ENCODE measurements around the gene KCNK10. TPM values are rescaled to one million over a fixed set of nuclear protein-coding genes. Genes with fewer than 3 reads are reported as not detected.

KCNK10 gene
- total RNA-seq, 1 donor: under 0.01 TPM

DNA sequence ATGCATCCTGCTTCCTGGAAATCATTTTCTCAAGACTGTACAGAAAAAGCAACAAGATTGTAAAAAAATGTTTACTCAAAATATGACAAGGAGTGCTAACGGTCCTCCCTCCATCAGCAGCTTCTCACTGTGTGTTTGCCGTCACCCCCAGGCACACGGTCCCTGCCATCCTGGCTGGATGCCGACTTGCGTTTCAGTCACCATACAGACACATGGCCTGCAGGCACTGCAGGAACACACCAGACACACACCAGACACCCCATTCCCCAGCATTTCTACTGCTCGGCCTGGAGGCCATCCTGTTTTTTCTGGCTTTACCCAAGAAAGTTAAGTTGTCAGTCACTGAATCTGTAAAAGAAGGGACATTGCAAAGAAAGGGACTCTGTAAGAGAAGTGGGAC, 10.8 kb downstream of the KCNK10 start:
- H3K4me1 ChIP-seq (ENCODE audit: insufficient read depth, low read length): no peaks in the 10 kb centered on the region
- TF ChIP-seq, protein P1, sequence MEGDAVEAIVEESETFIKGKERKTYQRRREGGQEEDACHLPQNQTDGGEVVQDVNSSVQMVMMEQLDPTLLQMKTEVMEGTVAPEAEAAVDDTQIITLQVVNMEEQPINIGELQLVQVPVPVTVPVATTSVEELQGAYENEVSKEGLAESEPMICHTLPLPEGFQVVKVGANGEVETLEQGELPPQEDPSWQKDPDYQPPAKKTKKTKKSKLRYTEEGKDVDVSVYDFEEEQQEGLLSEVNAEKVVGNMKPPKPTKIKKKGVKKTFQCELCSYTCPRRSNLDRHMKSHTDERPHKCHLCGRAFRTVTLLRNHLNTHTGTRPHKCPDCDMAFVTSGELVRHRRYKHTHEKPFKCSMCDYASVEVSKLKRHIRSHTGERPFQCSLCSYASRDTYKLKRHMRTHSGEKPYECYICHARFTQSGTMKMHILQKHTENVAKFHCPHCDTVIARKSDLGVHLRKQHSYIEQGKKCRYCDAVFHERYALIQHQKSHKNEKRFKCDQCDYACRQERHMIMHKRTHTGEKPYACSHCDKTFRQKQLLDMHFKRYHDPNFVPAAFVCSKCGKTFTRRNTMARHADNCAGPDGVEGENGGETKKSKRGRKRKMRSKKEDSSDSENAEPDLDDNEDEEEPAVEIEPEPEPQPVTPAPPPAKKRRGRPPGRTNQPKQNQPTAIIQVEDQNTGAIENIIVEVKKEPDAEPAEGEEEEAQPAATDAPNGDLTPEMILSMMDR (IDR thresholded peaks at IDR 0.05; ENCODE audit: extremely low read depth, low read depth, low read length): no peak
- no peaks in the 10 kb centered on the region for H3K36me3 ChIP-seq (ENCODE audit: insufficient read depth, low read length)
- DNase-seq (ENCODE audit: insufficient read length, low spot score, missing footprints): no peak
- no peak overlapping the region for H3K27ac ChIP-seq (ENCODE audit: low read depth, low read length)
- H3K4me3 ChIP-seq (ENCODE audit: insufficient read depth, low read length): no peak overlapping the region
- no peaks in the 10 kb centered on the region for H3K27me3 ChIP-seq (ENCODE audit: insufficient read depth, low read length)
- no peaks in the 10 kb centered on the region for H4K20me1 ChIP-seq (ENCODE audit: insufficient read depth, low read length)
- H2AFZ ChIP-seq (ENCODE audit: low read length): no peak overlapping the region
- H3K4me2 ChIP-seq (ENCODE audit: insufficient read depth, low read length): no peak overlapping the region
- H3K79me2 ChIP-seq (ENCODE audit: insufficient read depth, low read length): no peaks in the 10 kb centered on the region
- H3K9me3 ChIP-seq (ENCODE audit: low read depth, low read length): no peaks in the 10 kb centered on the region

DNA sequence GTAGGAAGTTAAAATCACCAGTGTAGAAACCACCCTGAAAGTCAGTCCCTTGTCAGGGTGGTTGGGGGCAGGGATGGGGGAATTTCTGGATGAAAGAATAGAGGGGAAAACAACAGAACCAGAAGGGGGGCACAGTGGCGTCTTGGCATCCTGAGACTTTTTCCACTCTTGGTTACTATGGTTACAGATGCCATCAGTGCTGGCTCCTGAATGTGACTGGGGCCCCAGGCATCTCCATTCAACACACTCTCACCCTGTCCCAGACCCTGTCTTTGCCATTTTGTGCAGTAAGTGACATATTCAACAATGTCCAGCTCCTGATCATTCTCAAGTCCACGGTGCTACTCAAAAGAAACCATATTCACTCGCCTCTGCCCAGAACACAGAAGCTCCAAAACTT, 11.3 kb downstream of the KCNK10 start:
- no peaks in the 10 kb centered on the region for H3K9me3 ChIP-seq (ENCODE audit: low read depth, low read length)
- no peaks in the 10 kb centered on the region for H3K36me3 ChIP-seq (ENCODE audit: insufficient read depth, low read length)
- H4K20me1 ChIP-seq (ENCODE audit: insufficient read depth, low read length): no peaks in the 10 kb centered on the region
- no peak overlapping the region for H2AFZ ChIP-seq (ENCODE audit: low read length)
- no peaks in the 10 kb centered on the region for H3K27me3 ChIP-seq (ENCODE audit: insufficient read depth, low read length)
- DNase-seq (ENCODE audit: insufficient read length, low spot score, missing footprints): no peak
- TF ChIP-seq, protein P1 (IDR thresholded peaks at IDR 0.05; ENCODE audit: extremely low read depth, low read depth, low read length): no peak
- H3K27ac ChIP-seq (ENCODE audit: low read depth, low read length): no peak overlapping the region
- H3K4me2 ChIP-seq (ENCODE audit: insufficient read depth, low read length): no peak overlapping the region
- H3K4me1 ChIP-seq (ENCODE audit: insufficient read depth, low read length): no peaks in the 10 kb centered on the region
- H3K4me3 ChIP-seq (ENCODE audit: insufficient read depth, low read length): no peak overlapping the region
- H3K79me2 ChIP-seq (ENCODE audit: insufficient read depth, low read length): no peaks in the 10 kb centered on the region

DNA sequence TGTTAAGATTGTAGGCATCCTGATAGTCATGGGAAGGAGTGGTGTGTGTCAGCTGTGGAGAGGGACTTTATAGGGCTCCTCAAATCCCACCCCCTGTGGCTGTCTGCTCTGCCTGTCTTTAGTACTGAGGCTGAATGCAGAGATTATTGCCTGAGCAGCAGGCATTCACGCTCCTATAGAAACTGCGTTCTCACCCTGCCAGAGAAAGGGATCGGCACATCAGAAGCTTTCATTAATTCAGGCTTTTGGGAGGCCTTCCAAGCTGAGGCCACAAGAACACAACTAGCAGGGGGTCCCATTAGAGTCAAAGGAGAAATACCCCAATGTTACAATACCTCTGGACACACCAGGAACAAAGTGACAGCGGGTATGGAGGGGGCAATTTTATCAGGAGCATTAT, 12.6 kb downstream of the KCNK10 start:
- Histone ChIP-seq H3K27me3 (ENCODE audit: insufficient read depth, low read length) (no peaks in the 10 kb centered on the region), H3K4me2 (ENCODE audit: insufficient read depth, low read length) (no peak overlapping the region), H2AFZ (ENCODE audit: low read length) (no peak overlapping the region), H3K79me2 (ENCODE audit: insufficient read depth, low read length) (no peaks in the 10 kb centered on the region), H3K4me3 (ENCODE audit: insufficient read depth, low read length) (no peak overlapping the region), H3K27ac (ENCODE audit: low read depth, low read length) (no peak overlapping the region), H3K4me1 (ENCODE audit: insufficient read depth, low read length) (no peaks in the 10 kb centered on the region), H4K20me1 (ENCODE audit: insufficient read depth, low read length) (no peaks in the 10 kb centered on the region), H3K9me3 (ENCODE audit: low read depth, low read length) (no peaks in the 10 kb centered on the region), H3K36me3 (ENCODE audit: insufficient read depth, low read length) (no peaks in the 10 kb centered on the region)
- TF ChIP-seq, protein P1 (IDR thresholded peaks at IDR 0.05; ENCODE audit: extremely low read depth, low read depth, low read length): no peak
- DNase-seq (ENCODE audit: insufficient read length, low spot score, missing footprints): no peak

DNA sequence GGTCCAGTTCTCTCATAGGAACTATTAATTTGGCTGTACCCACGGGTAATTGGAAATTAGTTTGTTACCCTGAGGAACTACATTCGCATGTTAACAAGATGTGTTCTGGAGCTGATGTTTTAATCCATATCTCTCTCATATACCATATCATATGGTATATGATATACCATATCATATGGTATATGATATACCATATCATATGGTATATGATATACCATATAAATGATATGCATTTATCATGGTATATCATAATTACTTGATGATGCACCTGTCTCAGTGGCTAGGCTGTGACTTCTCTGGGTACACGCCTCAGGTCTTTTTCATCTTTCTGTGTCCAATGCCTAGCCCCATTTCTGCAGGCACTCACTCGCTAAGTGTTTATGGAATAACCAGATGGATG, 13.0 kb downstream of the KCNK10 start:
- no peak overlapping the region for H3K27ac ChIP-seq (ENCODE audit: low read depth, low read length)
- H3K79me2 ChIP-seq (ENCODE audit: insufficient read depth, low read length): no peaks in the 10 kb centered on the region
- H3K9me3 ChIP-seq (ENCODE audit: low read depth, low read length): no peaks in the 10 kb centered on the region
- no peak overlapping the region for H2AFZ ChIP-seq (ENCODE audit: low read length)
- no peak for DNase-seq (ENCODE audit: insufficient read length, low spot score, missing footprints)
- TF ChIP-seq, protein P1 (IDR thresholded peaks at IDR 0.05; ENCODE audit: extremely low read depth, low read depth, low read length): no peak
- no peaks in the 10 kb centered on the region for H3K4me1 ChIP-seq (ENCODE audit: insufficient read depth, low read length)
- H3K4me2 ChIP-seq (ENCODE audit: insufficient read depth, low read length): no peak overlapping the region
- no peaks in the 10 kb centered on the region for H4K20me1 ChIP-seq (ENCODE audit: insufficient read depth, low read length)
- H3K4me3 ChIP-seq (ENCODE audit: insufficient read depth, low read length): no peak overlapping the region
- H3K36me3 ChIP-seq (ENCODE audit: insufficient read depth, low read length): no peaks in the 10 kb centered on the region
- H3K27me3 ChIP-seq (ENCODE audit: insufficient read depth, low read length): no peaks in the 10 kb centered on the region
